HG03135 (cell line): Measurements from ENCODE around the gene ESYT1.

Source experiments
- ATAC-seq: cut with Tn5 transposase; IDR thresholded peaks from one replicate; pipeline ENCODE4 v1.9.1; 2021; ENCODE audit warnings: mild to moderate bottlenecking, moderate library complexity; ENCODE audit not compliant: unreplicated experiment

Gene ESYT1

DNA sequence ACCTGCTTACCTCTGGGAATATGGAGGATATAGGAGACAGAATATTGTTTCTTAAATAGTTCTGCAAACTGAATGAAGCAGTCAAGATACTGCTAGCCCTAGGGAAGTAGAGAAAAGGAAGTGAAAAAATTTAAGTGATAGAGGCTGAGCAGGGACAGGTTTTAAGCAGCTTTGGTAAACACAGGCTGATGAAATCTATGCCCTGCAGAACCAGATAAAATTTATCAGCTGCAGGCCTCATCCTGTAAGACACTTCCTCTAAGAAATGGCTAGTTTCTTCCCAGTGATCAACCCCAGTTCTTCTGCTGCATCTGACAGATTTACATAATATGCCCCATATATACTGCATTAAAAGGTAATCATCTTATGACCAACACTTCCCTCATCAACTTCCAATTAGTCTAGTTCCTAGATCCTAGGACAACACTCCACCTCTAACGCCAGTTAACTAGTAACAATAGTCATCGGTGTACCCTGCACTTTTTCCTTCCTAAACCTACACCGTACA lies 1.3 kb upstream of the ESYT1 start:
- no peak for ATAC-seq

GRCh38 chr12:56127485-56127887 lies 581 bp upstream of the ESYT1 start:
- no peak for ATAC-seq

DNA sequence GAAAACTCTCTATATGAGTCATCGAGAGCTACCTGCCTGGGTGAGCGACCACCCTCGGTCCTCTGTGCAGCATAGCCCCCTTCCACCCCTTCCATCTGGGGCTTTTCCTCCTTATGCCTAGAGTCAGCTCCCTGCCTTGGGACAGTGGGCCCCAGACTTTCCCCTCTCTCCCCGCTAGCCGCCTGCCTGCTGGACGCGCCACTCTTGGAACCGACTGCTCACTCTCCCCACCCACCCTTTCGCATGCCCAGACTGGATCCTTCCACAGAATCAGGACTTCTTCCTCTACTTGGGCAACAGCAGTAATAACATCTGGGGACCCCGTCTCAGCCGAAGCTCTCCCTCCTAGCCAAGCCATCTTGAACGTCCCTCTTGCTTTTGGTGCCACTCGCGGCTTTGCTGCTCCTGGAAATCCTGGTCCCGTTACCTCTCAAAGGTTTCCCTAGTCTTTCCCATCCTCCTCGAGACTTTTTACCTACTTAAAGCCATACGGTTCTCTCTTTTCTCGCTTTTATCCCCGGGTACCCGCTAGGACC lies 671 bp downstream of the ESYT1 start:
- no peak for ATAC-seq

- no peak for ATAC-seq
Measured at GRCh38 chr12:56129206-56129941, 1.3 kb downstream of the ESYT1 start.

DNA sequence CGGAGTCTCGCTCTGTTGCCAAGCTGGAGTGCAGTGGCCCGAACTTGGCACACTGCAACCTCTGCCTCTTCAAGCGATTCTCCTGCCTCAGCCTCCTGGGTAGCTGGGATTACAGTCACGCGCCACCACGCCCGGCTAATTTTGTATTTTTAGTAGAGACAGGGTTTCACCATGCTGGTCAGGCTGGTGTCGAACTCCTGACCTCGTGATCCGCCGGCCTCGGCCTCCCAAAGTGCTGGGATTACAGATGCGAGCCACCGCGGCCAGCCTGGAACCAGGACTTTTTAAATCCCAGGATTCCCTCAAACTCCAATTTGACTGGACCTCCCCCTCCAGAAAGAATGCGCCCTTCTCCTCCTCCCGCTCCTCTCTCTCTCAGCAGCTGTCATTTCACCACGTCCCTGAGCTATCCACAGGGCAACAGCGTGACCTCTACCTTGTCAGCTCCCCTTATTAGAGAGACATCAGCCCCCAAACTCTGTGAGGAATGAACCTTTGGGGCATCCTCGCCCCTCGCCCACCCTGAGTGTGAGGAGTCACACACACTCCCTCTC lies 2.0 kb downstream of the ESYT1 start:
- ATAC-seq, result no peak

DNA sequence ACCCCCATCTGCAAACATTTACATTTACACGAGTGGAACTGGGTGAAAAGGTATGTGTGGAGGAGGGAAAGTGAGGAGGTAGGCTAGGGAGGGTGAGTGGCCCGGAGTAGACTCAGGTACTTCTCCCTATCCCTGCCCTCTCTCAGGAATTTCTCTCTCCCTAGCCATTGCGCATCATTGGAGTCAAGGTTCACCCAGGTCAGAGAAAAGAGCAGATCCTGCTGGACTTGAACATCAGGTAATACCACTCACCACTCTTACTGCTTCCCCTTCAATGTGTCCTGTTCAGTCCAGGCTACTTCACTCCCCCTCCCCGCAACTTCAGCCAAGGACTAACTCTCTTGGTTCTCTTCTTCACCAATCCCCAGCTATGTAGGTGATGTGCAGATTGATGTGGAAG lies 2.8 kb downstream of the ESYT1 start:
- ATAC-seq, result no peak

DNA sequence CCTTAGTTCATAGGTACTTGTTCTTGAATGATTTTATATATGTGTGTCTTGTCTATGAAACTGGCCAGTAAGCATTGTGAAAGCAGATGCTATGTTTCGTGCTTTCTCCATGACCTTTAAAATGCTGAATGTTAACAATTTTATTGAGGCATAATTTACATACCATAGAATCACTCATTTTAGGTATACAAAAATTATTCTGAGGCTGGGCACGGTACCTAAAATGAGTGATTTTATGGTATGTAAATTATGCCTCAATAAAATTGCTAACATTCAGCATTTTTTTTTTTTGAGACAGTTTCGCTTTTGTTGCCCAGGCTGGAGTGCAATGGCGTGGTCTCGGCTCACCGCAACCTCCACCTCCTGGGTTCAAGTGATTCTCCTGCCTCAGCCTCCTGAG lies 6.8 kb downstream of the ESYT1 start:
- no peak for ATAC-seq

- no peak for ATAC-seq
Measured at GRCh38 chr12:56137853-56138571, 9.9 kb downstream of the ESYT1 start.

DNA sequence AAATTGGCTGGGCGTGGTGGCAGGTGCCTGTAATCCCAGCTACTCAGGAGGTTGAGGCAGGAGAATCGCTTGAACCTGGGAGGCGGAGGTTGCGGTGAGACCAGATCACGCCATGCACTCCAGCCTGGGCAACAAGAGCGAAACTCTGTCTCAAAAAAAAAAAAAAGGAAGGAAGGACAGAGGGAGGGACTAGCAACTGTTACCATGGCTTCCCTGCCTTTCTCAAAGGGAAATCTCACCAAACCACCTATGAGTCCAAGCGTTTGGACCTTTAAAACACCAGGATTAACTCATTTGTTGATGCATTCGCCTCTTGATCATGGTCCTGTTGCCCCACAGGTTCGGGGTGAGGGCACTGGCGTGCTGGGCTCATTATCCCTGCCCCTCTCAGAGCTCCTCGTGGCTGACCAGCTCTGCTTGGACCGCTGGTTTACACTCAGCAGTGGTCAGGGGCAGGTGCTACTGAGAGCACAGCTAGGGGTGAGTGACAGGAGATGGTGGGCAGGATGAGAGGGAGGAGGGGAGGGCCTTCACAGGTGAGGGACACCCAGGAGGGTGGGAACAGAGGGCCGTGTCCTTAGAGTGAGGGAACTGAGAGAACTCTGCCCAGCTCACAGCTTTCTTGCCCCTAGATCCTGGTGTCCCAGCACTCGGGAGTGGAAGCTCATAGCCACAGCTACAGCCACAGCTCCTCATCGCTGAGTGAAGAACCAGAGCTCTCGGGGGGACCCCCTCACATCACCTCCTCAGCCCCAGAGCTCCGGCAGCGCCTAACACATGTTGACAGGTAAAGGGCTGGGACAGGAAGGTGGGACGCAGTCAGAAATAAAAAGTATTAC lies 14.1 kb downstream of the ESYT1 start:
- ATAC-seq, result no peak

DNA sequence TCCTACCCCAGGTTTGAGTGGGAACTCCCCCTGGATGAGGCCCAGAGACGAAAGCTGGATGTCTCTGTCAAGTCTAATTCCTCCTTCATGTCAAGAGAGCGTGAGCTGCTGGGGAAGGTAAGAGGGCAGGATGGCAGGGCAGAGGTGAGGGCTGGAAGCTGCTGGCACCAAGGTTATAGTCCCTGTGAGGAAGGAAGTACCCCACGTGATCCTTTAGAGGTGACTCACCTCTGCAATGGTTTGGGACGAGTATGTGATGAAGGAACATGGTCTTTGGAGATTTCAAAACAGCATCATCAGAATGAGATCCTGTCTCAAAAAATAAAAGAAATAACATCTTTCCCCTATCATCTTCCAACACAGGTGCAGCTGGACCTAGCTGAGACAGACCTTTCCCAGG lies 15.2 kb downstream of the ESYT1 start:
- ATAC-seq, result no peak

DNA sequence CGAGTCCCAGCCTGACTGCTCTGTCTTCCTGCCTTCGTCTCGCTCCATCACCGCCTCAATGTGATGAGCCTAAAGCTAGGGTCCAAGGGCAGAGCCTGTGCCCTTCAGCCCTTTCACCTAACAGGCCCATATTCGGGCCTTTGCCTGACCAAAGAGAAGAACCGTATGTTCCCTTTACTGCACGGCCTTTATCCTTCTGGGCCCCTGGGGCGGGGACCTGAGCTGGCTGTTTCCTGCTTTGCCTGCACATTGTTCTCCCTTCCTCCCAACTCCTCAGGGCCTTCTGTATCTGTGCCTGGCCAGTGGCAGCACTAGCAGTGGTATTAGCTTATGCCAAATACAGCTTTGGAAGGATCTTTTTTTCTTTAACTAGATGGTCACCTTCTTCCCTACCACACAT lies 15.8 kb downstream of the ESYT1 start:
- no peak for ATAC-seq

GRCh38 chr12:56145217-56145616 lies 17.1 kb downstream of the ESYT1 start:
- no peak for ATAC-seq

DNA sequence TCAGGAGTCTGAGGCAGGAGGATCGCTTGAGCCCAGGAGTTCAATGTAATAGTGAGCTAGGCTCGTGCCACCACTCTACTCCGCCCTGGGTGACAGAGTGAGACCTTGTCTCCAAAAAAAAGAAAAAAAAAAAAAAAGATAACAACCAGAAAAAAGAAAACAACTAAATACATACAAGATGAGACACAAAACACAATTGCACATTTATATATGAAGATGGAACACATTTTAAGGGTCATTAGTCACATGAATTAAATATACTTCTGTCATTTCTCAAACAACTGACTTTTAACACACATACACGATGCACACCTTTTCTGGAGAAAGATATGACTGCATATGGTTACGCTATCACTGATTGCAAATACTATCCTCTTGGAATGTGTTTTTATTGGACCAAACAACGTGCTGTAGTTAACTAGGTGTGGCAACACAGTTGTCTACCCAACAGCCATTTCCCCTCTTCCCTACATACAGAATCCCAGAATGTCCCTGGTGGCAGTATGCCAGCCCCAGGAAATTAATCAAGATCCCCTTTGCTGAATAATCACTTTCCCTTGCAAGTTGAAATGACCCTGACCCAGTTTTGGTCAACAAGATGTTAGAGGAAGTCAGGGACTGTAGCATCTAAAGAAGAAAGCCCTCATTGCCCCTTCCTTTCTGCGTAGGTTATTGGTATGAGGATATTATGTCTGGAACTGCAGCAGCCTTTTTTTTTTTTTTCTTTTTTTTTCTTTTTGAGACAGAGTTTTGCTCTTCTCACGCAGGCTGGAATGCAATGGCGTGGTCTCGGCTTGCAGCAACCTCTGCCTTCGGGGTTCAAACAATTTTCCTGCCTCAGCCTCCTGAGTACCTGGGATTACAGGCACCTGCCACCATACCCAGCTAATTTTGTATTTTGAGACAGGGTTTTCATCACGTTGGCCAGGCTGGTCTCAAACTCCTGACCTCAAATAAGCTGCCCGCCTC lies 18.7 kb downstream of the ESYT1 start:
- no peak for ATAC-seq

- ATAC-seq, result no peak
Measured at GRCh38 chr12:56150563-56150962, 22.5 kb downstream of the ESYT1 start.

GRCh38 chr12:56151672-56152131 lies 23.6 kb downstream of the ESYT1 start:
- ATAC-seq, result peak; percentile 44

DNA sequence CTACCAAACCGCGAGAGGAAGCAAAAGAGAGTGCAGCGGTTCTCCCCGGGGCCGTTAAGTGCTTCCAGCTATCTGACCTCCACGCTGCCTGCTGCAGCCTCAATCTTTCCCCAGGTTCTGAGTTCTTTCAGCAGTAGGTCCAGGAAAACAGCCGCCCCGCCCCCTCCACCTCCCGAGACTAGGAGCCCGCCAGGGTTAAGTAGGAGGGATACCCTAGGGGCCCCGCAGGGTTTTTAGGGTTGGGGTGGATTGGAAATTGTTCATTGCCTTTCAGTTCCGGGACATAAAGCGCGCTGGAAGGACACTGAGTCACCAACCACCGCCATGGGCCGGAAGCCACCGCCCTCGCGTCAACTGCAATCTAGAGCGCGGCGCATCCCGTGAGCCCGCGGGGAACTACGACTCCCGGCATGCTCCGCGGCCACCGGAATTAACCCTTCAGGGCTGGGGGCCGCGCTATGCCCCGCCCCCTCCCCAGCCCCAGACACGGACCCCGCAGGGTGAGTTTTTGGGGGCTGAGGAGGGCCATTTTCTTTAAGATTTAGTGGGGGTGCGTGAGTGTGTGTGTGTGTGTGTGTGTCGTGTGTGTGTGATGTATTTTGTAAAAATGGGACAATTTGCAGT lies 24.2 kb downstream of the ESYT1 start, which contains the start of gene MYL6B:
MYL6B (plus strand) TSS at position 456 of the 624 bp plus-strand sequence. CDS start 1,332 bp downstream, outside the sequence.
- ATAC-seq, result peak; percentile 78

- ATAC-seq, result no peak
Measured at GRCh38 chr12:56152756-56153677, 24.9 kb downstream of the ESYT1 start.

GRCh38 chr12:56153678-56154065 lies 25.6 kb downstream of the ESYT1 start:
- no peak for ATAC-seq
